Posterior vena cava (tissue), 2 donors: Measurements from ENCODE around the gene MAGEF1. TPM values are rescaled to one million over a fixed set of nuclear protein-coding genes. Genes with fewer than 3 reads are reported as not detected.

Source experiments
- total RNA-seq, 2 donors: library from RNA; stranded (reverse); fragmentation: NEBNext Ultra II Directional; extraction: Animal tissue kit (Norgen Biotek cat#: 25700); gene quantifications; one replicate each; pipeline ENCODE4 v1.2.1, GENCODE V29; 2021
- donor health status: DM: yes; HTN: yes; CAD: no.
- donor health status: DM: yes; HTN: yes; CAD: no.

Gene MAGEF1
- total RNA-seq, 2 donors from 2014 or later: 29.6 to 31.3 TPM

Other genes starting within 250 kb of the MAGEF1 start
- gene EPHB3, start 150.3 kb downstream of the MAGEF1 start, total RNA-seq: 10 to 100 TPM in 1 of 2 donors, 1 to 10 TPM in 1; 6.9 to 10.8 TPM
- 10 to 100 TPM; 58.8 to 66.8 TPM for gene VPS8, start 100.1 kb upstream of the MAGEF1 start, total RNA-seq